HL-60 (cell line): ENCODE measurements around the gene PRMT5.

Experiments used
- POLR2AphosphoS5 ChIP-seq: IDR thresholded peaks from 2 replicates; pipeline ENCODE4 v1.6.1; 2012; ENCODE audit warnings: low read depth
- TF ChIP-seq, protein P1 (sequence below): IDR thresholded peaks from one replicate; pipeline ENCODE4 v1.5.1; 2011; ENCODE audit warnings: low read length, control low read depth, inconsistent platforms; ENCODE audit not compliant: insufficient read depth

- TF ChIP-seq, protein P1, sequence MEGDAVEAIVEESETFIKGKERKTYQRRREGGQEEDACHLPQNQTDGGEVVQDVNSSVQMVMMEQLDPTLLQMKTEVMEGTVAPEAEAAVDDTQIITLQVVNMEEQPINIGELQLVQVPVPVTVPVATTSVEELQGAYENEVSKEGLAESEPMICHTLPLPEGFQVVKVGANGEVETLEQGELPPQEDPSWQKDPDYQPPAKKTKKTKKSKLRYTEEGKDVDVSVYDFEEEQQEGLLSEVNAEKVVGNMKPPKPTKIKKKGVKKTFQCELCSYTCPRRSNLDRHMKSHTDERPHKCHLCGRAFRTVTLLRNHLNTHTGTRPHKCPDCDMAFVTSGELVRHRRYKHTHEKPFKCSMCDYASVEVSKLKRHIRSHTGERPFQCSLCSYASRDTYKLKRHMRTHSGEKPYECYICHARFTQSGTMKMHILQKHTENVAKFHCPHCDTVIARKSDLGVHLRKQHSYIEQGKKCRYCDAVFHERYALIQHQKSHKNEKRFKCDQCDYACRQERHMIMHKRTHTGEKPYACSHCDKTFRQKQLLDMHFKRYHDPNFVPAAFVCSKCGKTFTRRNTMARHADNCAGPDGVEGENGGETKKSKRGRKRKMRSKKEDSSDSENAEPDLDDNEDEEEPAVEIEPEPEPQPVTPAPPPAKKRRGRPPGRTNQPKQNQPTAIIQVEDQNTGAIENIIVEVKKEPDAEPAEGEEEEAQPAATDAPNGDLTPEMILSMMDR: no peak
- TF ChIP-seq POLR2AphosphoS5: no peak
Measured at GRCh38 chr14:22955702-22956569, 26.8 kb upstream of the PRMT5 start.
